NCI-H128 (cell line): ENCODE measurements around the gene MSH4.
"Not testable (repeated sequence)": the region's sequence is repeated elsewhere in the genome, so short reads cannot be mapped to it uniquely, and the experiment has no call there.

Experiments used
- DNase-seq: peaks from one replicate; lab custom pipeline; 2025; ENCODE audit not compliant: unreplicated experiment; lab: John Stamatoyannopoulos, UW

MSH4 gene

DNA sequence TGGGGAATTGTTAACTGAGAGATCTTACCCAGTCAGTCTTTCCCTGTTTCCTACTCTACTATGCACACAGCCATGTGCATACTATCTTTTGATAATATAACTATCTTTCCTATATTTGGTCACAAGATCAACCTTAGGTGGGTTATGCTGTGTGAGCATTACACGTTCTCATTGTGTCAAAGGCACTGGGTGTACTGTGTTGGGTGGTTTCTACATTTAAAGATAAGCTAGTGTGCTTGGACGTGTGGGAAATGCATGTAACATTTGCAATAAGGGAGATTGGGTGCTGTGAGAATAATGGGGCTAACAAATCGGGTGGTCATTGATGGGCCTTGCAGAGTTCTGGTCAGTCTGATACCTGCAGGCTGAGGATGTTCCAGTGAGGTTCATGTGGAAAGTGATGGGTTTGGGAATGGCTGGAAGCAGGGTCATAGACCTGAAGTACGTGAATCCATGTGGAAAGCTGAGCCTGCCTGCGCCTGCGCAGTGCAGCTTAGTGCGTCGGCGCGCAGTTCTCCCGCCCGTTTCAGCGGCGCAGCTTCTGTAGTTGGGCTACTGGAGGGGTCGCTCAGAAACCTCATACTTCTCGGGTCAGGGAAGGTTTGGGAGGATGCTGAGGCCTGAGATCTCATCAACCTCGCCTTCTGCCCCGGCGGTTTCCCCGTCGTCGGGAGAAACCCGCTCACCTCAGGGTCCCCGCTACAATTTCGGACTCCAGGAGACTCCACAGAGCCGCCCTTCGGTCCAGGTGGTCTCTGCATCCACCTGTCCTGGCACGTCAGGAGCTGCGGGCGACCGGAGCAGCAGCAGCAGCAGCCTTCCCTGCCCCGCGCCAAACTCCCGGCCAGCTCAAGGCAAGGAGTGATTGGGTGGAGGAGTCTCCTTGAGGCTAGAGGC lies at the start of gene MSH4:
TSS of gene MSH4 (plus strand) at position 507 of the 897 bp plus-strand sequence. CDS start at position 611, 104 bp downstream.
- no peak for DNase-seq

DNA sequence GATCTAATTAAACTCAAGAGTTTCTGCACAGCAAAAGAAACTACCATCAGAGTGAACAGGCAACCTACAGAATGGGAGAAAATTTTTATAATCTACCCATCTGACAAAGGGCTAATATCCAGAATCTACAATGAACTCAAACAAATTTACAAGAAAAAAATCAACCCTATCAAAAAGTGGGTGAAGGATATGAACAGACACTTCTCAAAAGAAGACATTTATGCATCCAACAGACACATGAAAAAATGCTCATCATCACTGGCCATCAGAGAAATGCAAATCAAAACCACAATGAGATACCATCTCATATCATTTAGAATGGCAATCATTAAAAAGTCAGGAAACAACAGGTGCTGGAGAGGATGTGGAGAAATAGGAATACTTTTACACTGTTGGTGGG lies 39.5 kb upstream of the MSH4 start:
- not testable (repeated sequence) for DNase-seq

DNA sequence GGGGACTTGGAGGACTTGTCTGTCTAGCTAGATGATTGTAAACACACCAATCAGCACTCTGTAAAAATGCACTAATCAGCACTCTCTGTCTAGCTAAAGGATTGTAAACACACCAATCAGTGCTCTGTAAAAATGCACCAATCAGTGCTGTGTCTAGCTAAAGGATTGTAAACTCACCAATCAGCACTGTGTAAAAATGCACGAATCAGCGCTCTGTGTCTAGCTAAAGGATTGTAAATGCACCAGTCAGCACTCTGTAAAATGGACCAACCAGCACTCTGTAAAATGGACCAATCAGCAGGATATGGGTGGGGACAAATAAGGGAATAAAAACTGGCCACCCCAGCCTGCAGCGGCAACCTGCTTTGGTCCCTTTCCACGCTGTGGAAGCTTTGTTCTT lies 38.1 kb upstream of the MSH4 start:
- DNase-seq: not testable (repeated sequence)

DNA sequence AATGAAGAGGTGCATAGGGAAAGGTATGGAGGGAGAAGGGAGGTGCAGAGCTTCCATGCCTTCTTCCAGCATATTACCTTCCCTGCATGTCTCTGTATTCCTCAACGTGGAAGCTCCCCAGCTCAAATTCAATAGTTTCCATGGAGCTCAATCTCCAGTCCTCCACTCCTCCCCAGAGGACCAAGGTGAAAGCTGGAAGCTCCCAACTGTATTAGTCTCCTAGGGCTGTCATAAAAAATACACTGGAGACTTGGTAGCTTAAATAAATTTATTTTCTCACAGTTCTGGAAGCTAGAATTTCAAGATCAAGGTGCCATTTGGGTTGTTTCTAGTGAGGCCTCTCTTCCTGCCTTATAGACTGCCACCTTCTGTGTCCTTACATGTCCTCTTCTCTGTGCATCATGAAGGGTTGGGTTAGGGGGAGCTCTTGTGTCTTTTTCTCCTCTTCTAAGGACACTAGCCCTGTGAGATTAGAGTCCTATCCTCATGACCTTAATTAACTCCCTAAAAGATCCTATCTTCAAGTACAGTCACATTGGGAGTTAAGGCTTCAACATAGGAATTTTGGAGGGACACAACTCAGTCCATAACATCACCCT lies 32.5 kb upstream of the MSH4 start:
- DNase-seq: no peak

DNA sequence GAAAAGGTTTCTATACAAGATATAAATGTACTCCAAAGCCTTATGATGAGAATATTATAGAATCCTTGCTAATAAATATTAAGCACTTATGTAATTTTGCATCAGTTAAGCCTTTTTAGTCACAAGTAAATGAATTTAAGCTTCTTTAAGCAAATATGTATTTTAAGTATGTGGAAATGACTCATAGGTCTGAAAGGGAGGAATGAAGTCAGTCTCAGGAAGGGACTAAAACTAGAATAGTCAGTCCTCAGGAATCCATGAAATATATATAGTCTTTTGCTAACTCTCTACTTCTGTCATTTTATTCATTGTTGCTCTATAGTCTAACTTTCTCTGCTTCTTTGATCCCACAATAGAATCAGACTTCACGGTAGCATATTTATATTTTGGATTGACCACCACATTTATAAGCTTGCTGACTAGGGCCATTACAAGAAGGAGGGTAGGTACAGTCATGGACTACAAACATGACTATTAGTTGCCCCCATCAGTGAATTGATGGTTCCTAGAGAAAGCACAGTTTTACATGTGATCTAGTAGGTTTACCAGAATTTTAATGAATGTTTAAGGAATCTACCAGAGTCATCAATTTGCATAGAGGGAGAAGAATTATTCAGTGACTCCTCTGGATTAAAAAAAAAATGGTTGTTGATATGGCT lies 30.9 kb upstream of the MSH4 start:
- no peak for DNase-seq

DNA sequence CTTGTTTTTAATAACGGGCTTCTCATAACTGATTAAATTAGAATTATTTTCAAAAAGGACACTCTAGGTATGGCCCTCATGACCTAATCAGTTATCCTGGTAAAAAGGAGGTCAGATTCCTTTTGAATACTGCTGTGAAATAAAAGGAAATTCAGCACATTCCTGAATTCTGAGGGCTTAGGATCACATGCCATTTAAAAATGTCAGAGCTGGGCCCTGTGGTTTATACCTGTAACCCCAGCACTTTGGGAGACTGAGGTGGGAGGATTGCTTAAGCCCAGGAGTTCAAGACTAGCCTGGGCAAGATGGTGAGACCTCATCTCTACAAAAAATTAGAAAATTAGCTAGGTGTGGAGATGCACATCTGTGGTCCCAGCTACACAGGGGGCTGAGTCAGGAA lies 28.7 kb upstream of the MSH4 start:
- DNase-seq: no peak

DNA sequence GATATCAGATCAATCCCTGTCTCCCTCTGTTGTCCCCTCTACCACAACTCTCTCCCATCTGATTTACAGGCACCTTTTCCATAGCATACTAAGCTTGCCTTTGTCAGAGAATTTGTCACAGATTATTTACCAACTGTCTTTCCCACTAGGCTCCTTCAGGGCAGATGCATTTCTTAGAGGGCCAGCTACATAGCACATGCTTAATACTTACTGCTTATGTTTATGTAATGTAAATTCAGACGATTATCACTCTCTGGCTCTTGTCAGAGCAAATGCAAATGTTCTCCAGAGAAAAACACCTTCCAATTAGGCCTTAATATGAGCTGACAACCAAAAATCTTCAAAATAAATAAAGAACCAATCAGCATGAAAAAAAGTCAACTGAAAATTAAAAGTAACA lies 25.9 kb upstream of the MSH4 start:
- no peak for DNase-seq

DNA sequence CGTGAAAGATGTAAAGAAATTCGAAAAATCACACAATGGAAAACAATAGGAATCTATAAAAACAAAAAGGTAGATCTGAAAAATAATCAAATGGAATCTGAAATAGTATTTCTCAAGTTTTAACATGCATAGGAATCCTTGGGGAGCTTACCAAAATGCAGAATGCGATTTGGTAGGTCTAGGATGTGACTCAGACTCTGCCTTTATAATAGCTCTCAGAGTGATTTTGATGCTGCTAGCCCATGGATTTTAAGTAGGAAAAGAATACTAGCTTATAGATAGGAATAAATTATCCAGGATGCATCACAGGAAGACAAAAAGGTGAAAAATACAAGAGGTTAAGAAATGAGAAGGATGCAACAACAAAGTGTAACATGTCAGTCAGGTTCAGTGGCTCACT lies 24.7 kb upstream of the MSH4 start:
- DNase-seq: no peak

DNA sequence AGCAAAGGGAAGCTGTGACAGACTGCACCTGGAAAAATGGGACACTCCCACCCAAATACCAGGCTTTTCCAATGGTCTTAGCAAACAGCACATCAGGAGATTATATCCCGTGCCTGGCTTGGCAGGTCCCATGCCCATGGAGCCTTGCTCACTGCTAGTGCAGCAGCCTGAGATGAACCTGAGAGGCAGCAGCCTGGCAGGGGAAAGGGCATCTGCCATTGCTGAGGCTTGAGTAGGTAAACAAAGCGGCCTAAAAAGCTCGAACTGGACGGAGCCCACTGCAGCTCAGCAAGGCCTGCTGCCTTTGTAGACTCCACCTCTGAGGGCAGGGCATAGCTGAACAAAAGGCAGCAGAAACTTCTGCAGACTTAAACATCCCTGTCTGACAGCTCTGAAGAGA lies 18.9 kb upstream of the MSH4 start:
- DNase-seq: not testable (repeated sequence)

DNA sequence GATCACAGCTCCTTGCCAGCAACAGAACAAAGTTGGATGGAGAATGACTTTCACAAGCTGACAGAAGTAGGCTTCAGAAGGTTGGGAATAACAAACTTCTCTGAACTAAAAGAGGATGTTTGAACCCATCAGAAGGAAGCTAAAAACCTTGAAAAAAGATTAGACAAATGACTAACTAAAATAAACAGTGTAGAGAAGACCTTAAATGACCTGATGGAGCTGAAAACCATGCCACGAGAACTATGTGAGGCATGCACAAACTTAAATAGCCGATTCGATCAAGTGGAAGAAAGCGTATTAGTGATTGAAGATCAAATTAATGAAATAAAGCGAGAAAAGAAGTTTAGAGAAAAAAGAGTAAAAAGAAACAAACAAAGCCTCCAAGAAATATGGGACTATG lies 18.0 kb upstream of the MSH4 start:
- DNase-seq: not testable (repeated sequence)

DNA sequence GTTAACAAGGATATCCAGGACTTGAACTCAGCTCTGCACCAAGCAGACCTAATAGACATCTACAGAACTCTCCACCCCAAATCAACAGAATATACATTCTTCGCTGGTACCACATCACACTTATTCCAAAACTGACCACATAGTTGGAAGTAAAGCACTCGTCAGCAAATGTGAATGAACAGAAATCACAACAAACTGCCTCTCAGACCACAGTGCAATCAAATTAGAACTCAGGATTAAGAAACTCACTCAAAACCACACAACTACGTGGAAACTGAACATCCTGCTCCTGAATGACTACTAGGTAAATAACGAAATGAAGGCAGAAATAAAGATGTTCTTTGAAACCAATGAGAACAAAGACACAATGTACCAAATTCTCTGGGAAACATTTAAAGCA lies 16.5 kb upstream of the MSH4 start:
- DNase-seq: not testable (repeated sequence)

DNA sequence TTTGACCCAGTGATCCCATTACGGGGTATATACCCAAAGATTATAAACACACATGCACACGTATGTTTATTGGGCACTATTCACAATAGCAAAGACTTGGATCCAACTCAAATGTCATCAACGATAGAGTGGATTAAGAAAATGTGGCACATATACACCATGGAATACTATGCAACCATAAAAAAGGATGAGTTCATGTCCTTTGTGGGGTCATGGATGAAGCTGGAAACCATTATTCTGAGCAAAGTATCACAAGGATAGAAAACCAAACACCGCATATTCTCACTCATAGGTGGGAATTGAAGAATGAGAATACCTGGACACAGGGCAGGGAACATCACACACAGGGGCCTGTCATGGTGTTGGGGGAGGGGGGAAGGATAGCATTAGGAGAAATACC lies 12.8 kb upstream of the MSH4 start:
- DNase-seq: not testable (repeated sequence)

DNA sequence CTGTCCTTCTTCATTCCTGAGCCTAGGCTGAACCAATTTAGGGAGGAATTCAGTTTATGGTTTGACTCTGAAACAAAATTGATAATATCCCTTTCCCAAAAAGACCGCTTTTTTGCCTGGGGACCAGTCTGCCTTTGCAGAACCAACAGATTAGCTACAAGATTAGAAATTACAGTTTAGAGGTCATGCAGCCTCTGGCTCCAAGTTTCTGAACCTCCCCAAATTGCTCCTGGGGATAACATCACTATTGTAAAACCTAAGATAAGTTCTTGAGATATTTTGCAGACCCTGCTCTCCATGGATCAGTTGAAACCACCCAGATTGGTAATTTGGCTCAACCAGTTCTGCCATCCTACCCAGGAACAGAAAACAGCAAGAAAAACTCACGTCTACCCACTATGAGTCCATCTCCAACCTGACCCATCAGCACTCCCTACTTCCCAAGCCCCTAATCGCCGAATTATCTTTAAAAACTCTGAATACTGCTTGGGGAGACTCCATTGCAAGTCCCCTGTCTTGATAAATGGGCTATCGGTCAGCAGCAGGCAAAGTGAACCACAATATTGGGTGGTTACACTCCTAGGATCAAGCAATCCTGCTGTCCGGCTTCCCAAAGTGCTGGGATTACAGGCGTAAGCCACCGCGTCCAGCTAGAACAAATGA lies 11.2 kb upstream of the MSH4 start:
- no peak for DNase-seq

DNA sequence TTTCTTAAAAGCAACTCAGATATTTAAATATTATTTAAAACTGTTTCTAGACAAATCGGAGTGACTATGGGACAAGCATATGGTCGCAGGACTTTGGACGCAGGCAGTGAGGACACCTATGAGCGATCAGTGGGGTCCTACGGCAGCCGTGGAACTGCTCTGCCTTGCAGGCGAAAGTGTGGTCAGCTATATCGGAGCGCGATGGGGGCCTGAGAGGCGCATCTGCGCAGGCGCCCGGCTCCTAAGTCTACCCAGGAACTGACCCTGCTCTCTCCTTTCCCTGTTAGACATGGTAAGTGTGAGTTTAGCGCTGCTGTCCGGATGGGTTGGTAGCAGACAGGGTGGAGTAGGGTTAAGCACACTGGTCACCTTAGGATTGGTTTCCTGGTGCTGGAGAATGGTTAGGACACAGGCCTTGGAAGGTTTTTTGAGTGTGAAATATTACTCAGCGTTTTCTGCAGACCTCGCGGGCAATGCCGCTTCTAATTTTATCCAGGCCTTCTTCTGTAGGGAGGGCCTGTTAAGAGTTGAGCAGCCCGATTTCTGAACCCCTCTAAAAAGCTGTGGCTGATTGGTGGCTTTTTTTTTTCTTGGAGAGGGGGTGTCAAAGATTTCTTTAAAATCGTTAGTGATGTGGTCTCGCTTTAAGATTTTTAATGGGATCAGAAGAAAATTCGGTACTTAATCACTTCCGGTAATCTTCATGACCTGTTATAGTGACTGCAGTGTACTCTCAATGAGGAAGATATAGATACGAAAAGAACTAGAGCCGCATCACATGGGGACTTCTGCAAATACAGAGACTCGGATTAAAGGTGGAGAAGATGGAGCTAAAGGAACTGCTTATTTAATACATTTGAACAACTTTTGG lies 10.5 kb upstream of the MSH4 start, which contains the start of gene RABGGTB:
TSS of gene RABGGTB (plus strand) at position 274 of the 871 bp plus-strand sequence. CDS start at position 290, 16 bp downstream.
- DNase-seq: peak; percentile 91

DNA sequence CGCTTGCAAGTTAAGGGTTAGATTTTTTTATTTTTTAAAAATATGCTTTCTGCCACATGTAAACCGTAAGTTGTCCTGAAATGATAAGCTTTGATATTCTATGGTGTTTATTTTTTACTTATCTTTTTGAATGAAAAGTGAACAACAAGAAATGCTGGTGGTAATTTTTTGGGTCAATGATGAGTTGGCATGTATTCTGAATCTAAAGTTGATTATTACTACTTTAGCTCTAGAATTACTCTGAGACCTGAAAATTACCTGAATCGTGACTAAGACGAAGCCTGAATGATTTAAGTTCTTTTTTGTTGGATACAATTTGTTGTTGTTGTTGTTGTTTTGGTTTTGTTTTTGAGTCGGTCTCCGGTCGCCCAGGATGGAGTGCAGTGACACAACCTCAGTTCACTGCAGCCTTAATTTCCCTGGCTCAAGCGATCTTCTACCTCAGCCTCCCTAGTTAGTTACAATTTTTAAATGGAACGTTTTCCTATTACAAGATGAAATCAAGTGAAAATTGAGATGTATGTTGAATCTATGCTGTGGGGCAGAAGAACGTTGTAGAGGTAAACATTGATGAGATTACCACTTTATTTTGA lies 9.7 kb upstream of the MSH4 start:
- no peak for DNase-seq

DNA sequence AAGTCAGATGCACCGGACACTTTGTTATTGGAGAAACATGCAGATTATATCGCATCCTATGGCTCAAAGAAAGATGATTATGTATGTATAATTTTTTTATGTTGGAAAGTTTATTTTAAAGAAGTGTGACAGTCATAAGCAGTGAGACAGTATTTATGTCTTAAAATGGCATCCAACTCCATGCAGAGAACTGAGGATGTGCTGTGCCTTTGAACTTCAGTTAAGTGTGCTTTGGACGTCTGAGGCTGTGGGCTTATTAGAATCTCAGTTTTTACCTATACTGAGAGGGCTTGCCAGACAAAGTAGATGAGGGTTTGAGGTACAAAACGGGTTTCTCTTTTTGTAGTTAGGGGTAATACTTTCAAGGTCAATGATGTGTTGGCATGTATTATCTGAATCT lies 9.2 kb upstream of the MSH4 start:
- no peak for DNase-seq

DNA sequence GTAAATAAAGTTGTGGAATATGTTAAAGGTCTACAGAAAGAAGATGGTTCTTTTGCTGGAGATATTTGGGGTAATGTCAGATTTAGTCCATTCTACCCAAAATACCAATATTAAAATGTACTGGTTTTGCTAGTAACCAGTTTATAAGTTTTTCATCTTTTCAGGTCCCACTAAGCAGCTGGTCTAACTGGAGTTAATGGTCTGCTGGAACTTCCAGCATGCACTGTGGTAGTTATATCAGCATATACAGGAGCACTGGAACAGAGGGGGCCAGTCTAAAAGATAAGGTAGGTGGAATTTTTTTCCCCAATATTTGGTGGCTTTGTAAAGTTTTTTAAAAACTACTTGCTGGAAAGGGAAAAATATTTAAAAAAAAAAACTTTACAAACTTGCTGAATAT lies 6.7 kb upstream of the MSH4 start:
- DNase-seq: no peak

DNA sequence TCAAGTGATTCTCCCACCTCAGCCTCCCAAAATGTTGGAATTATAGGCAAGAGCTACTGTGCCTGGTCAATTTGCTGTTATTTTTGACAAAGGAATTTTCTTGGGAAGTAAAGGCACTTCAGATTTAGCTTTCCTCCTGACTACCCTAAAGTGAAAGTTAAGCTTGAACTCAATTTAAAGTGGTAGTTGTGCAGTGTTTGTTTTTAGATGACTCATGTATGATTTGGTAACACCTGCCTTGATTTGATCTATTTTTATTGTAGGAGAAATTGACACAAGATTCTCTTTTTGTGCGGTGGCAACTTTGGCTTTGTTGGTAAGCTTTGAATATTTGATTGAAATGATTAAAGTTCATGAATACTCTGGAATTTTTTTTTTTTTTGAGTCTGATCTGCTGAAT lies 5.7 kb upstream of the MSH4 start:
- DNase-seq: no peak

DNA sequence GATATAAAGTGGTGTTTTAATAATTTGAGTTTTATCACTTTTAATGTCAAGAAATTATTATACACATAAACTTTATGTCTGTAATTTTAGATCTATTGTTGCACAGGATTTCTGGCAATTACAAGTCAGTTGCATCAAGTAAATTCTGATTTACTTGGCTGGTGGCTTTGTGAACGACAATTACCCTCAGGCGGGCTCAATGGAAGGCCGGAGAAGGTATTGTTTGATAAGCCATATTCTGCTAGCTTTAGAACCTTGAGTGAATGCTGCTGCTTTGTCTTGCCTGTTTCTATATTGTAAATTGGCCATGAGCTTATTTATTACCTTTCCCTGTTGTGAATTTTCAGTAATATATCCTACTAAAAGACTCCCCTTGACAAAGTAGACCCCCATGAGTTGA lies 4.6 kb upstream of the MSH4 start:
- DNase-seq: no peak

DNA sequence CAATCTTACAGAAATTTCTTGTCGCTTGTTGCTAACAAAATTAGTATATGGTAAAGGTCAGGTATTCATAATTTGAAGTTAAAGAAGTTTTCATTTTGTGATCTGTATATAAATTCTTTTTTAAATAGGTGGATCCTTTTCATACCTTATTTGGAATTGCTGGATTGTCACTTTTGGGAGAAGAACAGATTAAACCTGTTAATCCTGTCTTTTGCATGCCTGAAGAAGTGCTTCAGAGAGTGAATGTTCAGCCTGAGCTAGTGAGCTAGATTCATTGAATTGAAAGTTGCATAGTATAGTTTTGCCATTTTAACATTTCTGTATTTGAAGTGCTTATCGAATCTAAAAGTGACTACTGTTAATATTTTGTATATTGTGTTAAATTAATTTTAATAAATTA lies 2.3 kb upstream of the MSH4 start:
- no peak for DNase-seq
